Measurements from ENCODE around the gene RARRES2. TPM values are rescaled to one million over a fixed set of nuclear protein-coding genes. Genes with fewer than 3 reads are reported as not detected.

The RARRES2 gene
- total and polyA plus RNA-seq, 4 donors: 25.1 to 234 (median 68.1) TPM

DNA sequence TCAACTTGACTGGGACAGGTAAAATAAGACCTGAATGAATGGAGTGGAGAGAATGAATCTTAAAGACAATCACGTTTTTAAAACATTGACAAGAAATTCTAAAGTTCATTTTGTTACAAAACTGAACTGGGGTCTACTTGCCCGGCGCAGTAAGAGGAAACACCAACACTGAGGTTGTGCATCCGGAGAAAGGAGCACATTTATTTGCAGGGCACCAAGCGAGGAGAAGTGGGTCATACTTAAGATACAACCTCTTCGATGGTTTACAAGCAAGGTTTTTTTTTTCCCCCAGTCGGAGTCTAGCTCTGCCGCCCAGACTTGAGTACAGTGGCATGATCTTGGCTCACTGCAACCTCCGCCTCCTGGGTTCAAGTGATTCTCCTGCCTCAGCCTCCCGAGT lies 23.8 kb upstream of the RARRES2 start:
- Histone ChIP-seq H3K27me3 (ENCODE audit: control insufficient read depth, insufficient read depth, low read length) (no peaks in the 10 kb centered on the region), H3K27ac (ENCODE audit: low read depth, low read length) (no peak overlapping the region), H3K4me3 (ENCODE audit: low read depth, low read length) (no peak overlapping the region), H3K36me3 (ENCODE audit: control insufficient read depth, insufficient read depth, low read length) (peaks cover 8% of the 10 kb centered on the region), H3K9me3 (ENCODE audit: control insufficient read depth, insufficient read depth, low read length) (no peaks in the 10 kb centered on the region), H3K4me1 (ENCODE audit: control insufficient read depth, insufficient read depth, low read length) (peaks cover 31% of the 10 kb centered on the region)
- no peak for DNase-seq (ENCODE audit: low read depth in 4 of 6, low spot score in 6 of 6)
- WGBS (ENCODE audit: insufficient coverage): 89% methylated on average over 6 of the region's 10 CpGs

DNA sequence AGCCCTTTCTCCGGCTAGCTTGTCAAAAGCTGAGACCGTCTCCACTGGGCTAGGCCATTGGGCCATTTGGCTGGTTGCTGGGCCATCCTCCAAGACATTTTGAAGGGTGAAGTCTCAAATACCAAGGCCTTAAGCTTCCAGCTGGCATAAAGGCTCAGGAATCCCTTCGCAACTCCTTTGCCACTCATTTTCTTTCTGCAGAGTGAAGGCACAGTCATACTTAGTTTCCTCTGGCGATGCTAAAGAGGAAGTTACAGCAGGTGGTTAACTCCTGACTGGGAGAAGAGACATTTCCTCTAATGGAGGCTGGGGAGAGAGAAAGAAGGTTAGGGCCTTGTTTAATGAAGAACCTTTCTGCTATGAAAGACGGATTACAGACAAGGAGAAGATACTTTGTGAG lies 22.4 kb upstream of the RARRES2 start:
- no peaks in the 10 kb centered on the region for H3K27me3 ChIP-seq (ENCODE audit: control insufficient read depth, insufficient read depth, low read length)
- peaks cover 19% of the 10 kb centered on the region for H3K4me1 ChIP-seq (ENCODE audit: control insufficient read depth, insufficient read depth, low read length)
- DNase-seq (ENCODE audit: low read depth in 4 of 6, low spot score in 6 of 6): no peak
- WGBS (ENCODE audit: insufficient coverage): 84% methylated on average over 4 of the region's 5 CpGs
- no peaks in the 10 kb centered on the region for H3K9me3 ChIP-seq (ENCODE audit: control insufficient read depth, insufficient read depth, low read length)
- H3K27ac ChIP-seq (ENCODE audit: low read depth, low read length): no peak overlapping the region
- H3K36me3 ChIP-seq (ENCODE audit: control insufficient read depth, insufficient read depth, low read length): no peaks in the 10 kb centered on the region
- H3K4me3 ChIP-seq (ENCODE audit: low read depth, low read length): no peak overlapping the region

DNA sequence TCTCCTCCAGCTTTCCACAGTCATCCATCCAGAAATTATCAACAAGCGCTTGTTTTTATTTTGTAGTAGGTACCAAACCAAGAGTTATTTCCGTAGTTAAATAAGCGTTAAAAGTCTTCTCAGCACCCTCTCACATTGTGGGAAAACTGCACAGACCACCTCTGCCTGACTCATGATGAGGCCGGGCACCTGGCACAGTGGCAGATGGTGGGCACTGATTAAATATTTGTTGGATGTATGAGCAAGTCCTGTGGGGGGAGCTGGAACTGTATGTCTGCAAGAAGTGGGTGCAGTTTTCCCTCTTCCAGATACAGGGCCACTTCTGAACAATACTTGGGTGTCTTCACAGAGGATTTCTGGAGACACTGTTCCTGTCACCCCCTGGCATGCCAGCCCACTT lies 21.9 kb upstream of the RARRES2 start:
- Histone ChIP-seq H3K27ac (ENCODE audit: low read depth, low read length) (no peak overlapping the region), H3K36me3 (ENCODE audit: control insufficient read depth, insufficient read depth, low read length) (no peaks in the 10 kb centered on the region), H3K9me3 (ENCODE audit: control insufficient read depth, insufficient read depth, low read length) (no peaks in the 10 kb centered on the region), H3K27me3 (ENCODE audit: control insufficient read depth, insufficient read depth, low read length) (no peaks in the 10 kb centered on the region), H3K4me1 (ENCODE audit: control insufficient read depth, insufficient read depth, low read length) (peaks cover 19% of the 10 kb centered on the region), H3K4me3 (ENCODE audit: low read depth, low read length) (no peak overlapping the region)
- 57% methylated on average over 1 of the region's 4 CpGs for WGBS (ENCODE audit: insufficient coverage)
- DNase-seq (ENCODE audit: low read depth in 4 of 6, low spot score in 6 of 6): no peak

DNA sequence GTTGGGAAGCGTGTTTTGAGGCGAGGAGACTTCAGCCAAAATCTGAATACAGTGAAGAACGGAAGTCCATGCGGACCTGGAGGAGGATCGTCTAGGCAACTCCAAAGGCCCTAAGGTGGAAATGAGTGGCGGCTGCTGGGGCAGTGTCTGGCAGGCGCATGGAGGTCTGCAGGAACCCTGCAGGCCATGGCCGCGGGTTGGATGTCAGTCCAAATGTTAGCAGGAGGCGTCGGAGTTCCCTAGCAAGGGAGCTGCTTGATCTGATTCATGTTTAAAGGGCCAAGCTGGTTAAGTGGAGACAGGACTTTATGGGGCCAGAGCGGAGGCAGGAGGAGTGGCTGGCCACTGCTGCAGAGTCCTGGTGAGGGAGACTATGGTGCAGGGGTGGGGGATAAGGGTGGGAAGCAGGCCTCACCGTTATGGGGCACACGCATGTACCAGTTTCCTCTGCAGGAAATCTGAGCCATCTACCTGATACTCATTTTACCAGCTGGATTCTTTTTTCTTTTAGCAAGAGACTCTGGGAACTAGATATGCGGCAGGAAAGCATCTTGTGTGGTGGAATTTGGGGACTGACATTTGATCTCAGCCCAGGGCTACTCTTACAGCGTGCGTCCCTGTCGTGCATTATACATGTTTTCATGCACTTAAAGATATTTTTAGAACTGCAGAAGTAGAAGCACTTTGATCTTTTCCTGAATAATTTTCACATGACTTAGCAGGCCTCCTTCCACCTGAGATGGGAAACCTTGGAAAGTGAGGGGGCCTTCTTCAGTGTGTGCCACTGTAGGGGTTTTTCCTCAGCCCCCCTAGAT lies 20.6 kb upstream of the RARRES2 start:
- Histone ChIP-seq H3K4me3 (ENCODE audit: low read depth, low read length) (no peak overlapping the region), H3K36me3 (ENCODE audit: control insufficient read depth, insufficient read depth, low read length) (no peaks in the 10 kb centered on the region), H3K27ac (ENCODE audit: low read depth, low read length) (no peak overlapping the region), H3K27me3 (ENCODE audit: control insufficient read depth, insufficient read depth, low read length) (no peaks in the 10 kb centered on the region), H3K4me1 (ENCODE audit: control insufficient read depth, insufficient read depth, low read length) (peaks cover 13% of the 10 kb centered on the region), H3K9me3 (ENCODE audit: control insufficient read depth, insufficient read depth, low read length) (no peaks in the 10 kb centered on the region)
- WGBS (ENCODE audit: insufficient coverage): 58% methylated on average over 12 of the region's 18 CpGs
- DNase-seq (ENCODE audit: low read depth in 4 of 6, low spot score in 6 of 6): no peak

DNA sequence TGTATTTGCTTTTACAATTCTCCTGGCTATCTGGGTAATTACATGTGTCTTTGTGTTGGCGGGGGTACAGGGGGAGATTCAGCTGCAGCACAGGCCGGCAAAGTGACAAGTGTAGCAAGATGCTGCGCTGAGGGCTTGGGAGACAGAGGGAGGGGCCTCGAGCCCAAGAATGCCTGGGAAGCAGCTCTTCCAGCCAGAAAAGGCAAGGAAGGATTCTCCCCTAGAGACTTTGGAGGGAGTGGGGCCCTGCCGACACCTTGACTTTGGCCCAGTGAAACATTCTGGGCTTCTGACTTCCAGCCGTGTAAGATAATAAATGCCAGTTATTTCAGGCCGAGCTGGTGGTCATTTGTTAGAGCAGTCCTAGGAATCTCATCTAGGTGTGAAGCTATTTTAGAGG lies 20.0 kb upstream of the RARRES2 start:
- no peaks in the 10 kb centered on the region for H3K27me3 ChIP-seq (ENCODE audit: control insufficient read depth, insufficient read depth, low read length)
- H3K4me1 ChIP-seq (ENCODE audit: control insufficient read depth, insufficient read depth, low read length): peaks cover 13% of the 10 kb centered on the region
- no peaks in the 10 kb centered on the region for H3K36me3 ChIP-seq (ENCODE audit: control insufficient read depth, insufficient read depth, low read length)
- no peak overlapping the region for H3K4me3 ChIP-seq (ENCODE audit: low read depth, low read length)
- DNase-seq (ENCODE audit: low read depth in 4 of 6, low spot score in 6 of 6): no peak
- no peak overlapping the region for H3K27ac ChIP-seq (ENCODE audit: low read depth, low read length)
- no peaks in the 10 kb centered on the region for H3K9me3 ChIP-seq (ENCODE audit: control insufficient read depth, insufficient read depth, low read length)
- WGBS (ENCODE audit: insufficient coverage): 37% methylated on average over 7 of the region's 7 CpGs

DNA sequence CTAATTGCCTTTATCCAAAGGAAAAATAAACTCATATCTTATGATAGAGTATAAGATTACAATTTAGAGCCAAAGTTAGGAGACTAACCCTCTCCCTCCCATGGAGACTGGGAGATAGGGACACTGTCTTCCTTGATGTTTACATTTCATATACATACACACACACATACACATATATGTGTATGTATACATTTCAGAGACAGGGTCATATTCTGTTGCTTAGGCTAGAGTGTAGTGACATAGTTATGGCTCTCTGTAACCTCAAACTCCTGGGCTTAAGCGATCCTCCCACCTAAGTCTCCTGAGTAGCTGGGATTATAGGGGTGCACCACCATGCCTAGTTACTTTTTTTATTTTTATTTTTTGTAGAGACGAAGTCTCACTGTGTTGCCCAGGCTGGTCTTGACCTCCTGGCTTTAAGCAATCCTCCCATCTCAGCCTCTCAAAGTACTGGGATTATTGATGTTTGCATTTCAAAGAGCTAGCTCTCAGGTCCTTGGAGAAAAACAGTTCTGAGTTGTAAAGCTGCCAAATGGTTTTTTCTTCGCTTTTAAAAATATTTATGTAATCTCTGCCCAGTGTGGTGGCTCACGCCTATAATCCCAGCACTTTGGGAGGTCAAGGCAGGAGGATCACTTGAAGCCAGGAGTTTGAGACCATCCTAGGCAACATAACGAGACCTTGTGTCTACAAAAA lies 19.1 kb upstream of the RARRES2 start:
- no peaks in the 10 kb centered on the region for H3K36me3 ChIP-seq (ENCODE audit: control insufficient read depth, insufficient read depth, low read length)
- DNase-seq (ENCODE audit: low read depth in 4 of 6, low spot score in 6 of 6): no peak
- peaks cover 13% of the 10 kb centered on the region for H3K4me1 ChIP-seq (ENCODE audit: control insufficient read depth, insufficient read depth, low read length)
- H3K9me3 ChIP-seq (ENCODE audit: control insufficient read depth, insufficient read depth, low read length): no peaks in the 10 kb centered on the region
- 78% methylated on average over 2 of the region's 5 CpGs for WGBS (ENCODE audit: insufficient coverage)
- no peak overlapping the region for H3K4me3 ChIP-seq (ENCODE audit: low read depth, low read length)
- no peaks in the 10 kb centered on the region for H3K27me3 ChIP-seq (ENCODE audit: control insufficient read depth, insufficient read depth, low read length)
- no peak overlapping the region for H3K27ac ChIP-seq (ENCODE audit: low read depth, low read length)

DNA sequence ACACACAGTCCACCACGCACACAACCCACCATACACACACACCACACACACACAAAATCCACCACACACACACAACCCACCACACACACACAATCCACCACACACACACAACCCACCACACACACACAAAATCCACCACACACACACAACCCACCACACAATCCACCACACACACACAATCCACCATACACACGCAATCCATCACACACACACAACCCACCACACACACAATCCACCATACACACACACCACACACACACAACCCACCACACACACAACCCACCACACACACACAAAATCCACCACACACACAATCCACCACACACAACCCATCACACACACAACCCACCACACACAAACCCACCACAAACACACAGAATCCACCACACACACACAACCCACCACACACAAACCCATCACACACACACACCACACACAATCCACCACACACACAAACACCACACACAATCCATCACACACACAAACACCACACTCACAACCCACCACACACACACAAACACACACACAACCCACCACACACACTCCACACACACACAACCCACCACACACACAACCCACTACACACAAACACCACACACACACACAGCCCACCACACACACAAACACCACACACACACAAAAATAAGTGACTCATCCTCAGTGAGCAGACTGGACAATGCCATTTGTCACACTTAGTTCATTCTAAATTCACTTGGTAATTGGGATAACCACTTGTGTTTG lies 18.4 kb upstream of the RARRES2 start:
- DNase-seq (ENCODE audit: low read depth in 4 of 6, low spot score in 6 of 6): no peak
- H3K27ac ChIP-seq (ENCODE audit: low read depth, low read length): no peak overlapping the region
- no peaks in the 10 kb centered on the region for H3K9me3 ChIP-seq (ENCODE audit: control insufficient read depth, insufficient read depth, low read length)
- H3K4me3 ChIP-seq (ENCODE audit: low read depth, low read length): no peak overlapping the region
- H3K27me3 ChIP-seq (ENCODE audit: control insufficient read depth, insufficient read depth, low read length): no peaks in the 10 kb centered on the region
- WGBS (ENCODE audit: insufficient coverage): 90% methylated on average over 2 of the region's 2 CpGs
- peaks cover 13% of the 10 kb centered on the region for H3K4me1 ChIP-seq (ENCODE audit: control insufficient read depth, insufficient read depth, low read length)
- no peaks in the 10 kb centered on the region for H3K36me3 ChIP-seq (ENCODE audit: control insufficient read depth, insufficient read depth, low read length)

DNA sequence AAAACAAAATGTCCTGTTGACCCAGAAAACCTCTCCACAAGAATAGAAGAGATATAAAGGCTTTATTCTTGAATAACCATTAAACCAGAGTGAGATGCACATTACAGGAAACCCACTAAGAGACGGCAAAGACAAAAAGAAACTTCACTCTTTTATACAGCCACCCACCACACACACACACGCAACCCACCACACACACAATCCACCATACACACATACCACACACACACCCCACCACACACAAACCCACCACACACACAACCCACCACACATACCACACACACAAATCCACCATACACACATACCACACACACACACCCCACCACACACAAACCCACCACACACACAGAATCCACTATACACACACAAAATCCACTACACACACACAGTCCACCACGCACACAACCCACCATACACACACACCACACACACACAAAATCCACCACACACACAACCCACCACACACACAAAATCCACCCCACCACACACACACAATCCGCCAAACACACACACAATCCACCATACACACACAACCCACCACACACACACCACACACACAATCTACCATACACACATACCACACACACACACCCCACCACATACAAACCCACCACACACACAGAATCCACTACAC lies 17.7 kb upstream of the RARRES2 start:
- no peak overlapping the region for H3K4me3 ChIP-seq (ENCODE audit: low read depth, low read length)
- no peaks in the 10 kb centered on the region for H3K36me3 ChIP-seq (ENCODE audit: control insufficient read depth, insufficient read depth, low read length)
- H3K27ac ChIP-seq (ENCODE audit: low read depth, low read length): no peak overlapping the region
- H3K9me3 ChIP-seq (ENCODE audit: control insufficient read depth, insufficient read depth, low read length): no peaks in the 10 kb centered on the region
- no peaks in the 10 kb centered on the region for H3K27me3 ChIP-seq (ENCODE audit: control insufficient read depth, insufficient read depth, low read length)
- DNase-seq (ENCODE audit: low read depth in 4 of 6, low spot score in 6 of 6): no peak
- peaks cover 13% of the 10 kb centered on the region for H3K4me1 ChIP-seq (ENCODE audit: control insufficient read depth, insufficient read depth, low read length)
- 88% methylated on average over 4 of the region's 4 CpGs for WGBS (ENCODE audit: insufficient coverage)

DNA sequence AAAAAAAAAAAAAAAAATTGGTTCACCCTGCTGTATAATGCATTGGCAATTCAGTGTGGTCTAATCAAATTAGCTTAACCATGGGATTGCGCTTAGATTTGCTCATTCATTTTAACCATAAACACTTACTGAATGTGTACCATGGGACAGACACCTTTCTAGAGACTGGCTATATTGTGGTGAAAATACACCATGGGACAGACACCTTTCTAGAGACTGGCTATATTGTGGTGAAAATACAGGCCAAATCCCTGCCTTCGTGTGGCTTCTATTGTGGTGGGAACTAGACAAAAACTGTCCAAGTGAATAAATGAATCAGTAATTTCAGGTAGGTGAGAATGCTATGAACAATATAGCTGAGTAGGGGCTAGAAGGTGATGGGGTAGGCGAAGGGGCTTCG lies 17.0 kb upstream of the RARRES2 start:
- no peak overlapping the region for H3K4me3 ChIP-seq (ENCODE audit: low read depth, low read length)
- no peaks in the 10 kb centered on the region for H3K36me3 ChIP-seq (ENCODE audit: control insufficient read depth, insufficient read depth, low read length)
- 93% methylated on average over 3 of the region's 4 CpGs for WGBS (ENCODE audit: insufficient coverage)
- DNase-seq (ENCODE audit: low read depth in 4 of 6, low spot score in 6 of 6): no peak
- H3K9me3 ChIP-seq (ENCODE audit: control insufficient read depth, insufficient read depth, low read length): no peaks in the 10 kb centered on the region
- no peaks in the 10 kb centered on the region for H3K27me3 ChIP-seq (ENCODE audit: control insufficient read depth, insufficient read depth, low read length)
- H3K27ac ChIP-seq (ENCODE audit: low read depth, low read length): no peak overlapping the region
- peaks cover 9% of the 10 kb centered on the region for H3K4me1 ChIP-seq (ENCODE audit: control insufficient read depth, insufficient read depth, low read length)
